Measurements from ENCODE around the gene CISD3.

CISD3 gene

DNA sequence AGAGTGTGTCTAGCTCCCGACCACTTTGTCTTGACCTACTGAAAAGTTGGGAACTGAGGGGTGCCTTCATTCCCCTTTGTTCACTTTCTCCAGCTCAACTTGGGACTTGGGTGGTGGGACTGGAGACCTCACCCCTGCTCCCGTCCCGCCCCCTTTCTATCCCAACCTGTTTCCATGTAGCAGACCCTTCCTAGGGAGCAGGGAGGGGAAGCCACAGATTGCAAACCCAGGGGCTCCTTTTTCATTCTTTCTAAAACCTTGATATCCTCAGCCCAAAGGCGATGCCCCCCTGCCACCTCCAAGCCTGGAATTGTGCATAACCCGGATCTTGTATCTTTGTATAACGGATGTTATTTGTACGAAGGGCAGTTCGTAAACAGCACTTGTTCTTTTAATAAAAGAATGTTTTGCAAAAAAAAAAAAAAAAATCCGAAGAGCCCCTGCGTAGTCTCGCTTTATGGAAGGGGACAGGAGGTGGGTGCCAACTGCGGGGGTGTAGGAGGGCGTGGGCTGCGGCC is 714 bp upstream of the CISD3 start:
- no peak for DNase-seq

DNA sequence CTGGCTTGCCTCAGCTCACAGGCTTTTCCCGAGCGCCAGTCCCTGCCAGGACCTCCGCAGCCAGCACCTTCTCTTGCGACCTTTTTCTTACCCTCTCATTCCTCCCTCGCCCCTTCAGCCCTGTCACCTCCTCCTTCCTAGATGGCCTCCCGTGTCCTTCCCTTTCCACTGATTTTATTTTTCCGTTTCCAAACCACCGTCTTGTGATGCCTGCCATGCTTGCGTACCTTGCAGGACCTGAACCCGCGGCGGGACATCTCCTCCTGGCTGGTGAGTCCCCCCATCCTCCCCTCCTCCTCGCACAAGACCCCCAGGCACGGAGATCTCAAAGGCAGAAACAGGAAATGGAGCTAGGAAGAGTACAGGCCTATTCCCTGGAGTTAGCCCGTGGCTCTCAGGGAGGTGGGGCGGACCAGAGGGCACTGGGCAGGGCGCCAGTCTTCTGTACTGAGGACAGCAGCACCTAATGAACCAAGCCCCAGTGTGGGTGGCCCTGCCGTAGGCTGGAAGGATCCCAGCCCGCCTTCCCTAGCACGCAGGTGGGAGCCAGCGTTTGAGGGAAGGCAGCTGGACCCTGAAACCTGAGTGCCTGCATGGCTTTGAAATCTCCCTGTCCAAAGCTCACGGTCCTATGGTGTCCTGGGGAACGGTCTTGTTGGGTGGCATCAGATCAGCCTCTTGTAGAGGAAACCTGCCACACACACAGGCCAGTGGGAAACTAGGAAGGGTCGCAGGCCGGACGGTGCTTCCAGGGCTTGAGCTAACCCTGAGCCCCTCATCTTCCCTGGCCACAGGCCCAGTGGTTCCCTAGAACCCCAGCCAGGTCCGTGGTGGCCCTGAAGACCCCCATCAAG is 612 bp downstream of the CISD3 start:
- peak; percentile 47 for DNase-seq

DNA sequence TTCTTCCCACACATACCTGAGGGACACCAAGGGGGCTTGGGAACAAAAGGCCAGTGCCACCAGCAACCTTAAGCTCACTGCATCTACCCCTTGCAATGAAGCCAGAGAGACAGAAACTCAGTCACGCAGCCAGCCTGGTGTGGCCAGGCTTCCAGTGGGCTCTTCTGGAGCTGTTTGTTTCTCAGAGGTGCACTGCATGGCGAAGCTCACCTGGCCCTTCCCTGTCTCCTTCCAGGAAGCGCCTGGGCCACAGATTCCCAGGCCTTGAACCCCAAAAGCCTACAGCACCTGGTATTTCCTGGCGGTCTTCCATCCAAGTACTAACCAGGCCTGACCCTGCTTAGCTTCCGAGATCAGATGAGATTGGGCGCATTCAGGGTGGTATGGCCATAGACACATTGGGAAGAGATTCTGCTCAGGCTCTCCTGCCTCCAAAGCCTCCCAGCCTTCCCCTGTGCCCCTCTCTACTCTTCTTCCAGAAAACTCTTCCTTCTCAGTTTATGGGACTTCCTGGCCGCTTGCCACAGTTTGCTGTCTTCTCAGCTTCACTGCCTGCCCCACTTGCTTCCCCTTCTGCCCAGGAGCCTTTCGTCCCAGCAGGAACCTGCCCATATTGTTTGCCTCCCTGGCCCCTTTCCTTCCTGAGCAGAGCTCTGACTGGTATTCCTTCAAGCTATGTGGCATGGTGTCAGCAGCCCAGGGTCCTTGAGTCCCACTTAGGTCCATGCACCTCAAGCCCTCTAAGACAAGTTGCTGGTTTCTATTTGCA is 1.6 kb downstream of the CISD3 start:
- no peak for DNase-seq

DNA sequence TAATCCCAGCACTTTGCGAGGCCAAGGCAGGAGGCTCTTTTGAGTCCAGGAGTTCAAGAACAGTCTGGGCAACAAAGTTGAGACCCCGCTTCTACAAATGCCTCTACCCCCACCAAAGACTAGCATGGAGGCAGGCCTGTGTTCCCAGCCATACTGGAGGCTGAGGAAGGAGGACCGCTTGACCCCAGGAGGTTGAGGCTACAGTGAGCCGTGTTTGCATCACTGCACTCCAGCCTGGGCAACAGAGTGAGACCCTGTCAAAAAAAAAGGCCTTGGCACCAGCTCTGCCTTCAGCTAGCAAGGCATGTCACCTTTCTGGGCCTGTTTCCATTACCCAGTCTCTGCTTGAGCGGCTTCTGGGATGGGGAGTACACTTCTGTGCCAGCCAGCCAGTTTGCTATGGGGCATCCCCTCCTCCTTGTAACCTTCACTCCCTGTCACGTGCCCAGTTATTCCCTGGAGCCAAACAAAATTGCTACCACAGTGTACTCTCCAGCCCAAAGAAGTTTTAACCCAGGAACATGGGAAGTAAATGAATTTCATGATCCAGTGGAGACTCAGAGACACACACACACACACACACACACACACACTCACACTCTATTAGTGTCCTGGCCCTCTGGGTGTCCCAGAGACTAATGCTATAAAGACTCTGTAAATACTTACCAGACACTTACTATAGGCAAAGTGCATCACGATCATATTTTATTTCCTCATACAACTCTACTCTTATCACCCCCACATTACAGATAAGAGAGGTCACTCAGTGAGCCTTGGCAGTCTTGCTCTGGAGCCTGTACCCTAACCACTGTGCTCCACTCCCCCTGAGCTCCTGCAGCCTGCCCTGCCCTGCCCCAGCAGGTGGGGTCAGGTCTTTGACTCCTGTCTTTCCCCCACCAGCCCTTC is 2.5 kb downstream of the CISD3 start:
- DNase-seq, result no peak

DNA sequence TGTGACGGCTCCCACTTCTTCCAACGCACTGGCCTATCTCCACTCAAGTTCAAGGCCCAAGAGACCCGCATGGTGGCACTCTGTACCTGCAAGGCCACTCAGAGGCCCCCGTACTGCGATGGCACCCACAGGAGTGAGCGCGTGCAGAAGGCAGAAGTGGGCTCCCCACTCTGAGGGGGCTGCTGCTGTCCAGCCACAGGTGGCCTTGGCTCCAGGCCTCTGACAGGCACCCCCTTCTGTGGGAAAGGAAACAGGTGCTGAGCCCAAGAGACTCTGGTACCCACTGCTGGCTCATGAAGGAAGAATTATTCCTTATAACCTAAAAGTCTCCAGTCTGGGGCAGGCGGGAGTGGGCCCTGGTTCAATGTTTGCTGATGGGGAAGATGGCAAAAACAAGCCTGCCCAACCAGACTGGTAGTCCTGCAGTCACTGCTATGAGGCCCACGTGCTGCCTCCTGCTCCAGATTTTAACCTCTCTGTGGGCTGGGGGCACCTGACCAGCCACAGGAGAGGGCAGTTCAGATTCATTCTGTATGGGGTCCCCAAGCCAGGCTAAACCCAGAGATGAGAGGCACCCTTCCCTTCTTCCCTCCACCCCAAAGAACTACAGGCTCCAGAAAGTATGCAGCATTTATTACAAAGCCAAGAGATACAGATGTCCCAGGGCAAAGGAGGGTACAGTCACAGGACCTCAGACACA is 3.3 kb downstream of the CISD3 start:
- no peak for DNase-seq

DNA sequence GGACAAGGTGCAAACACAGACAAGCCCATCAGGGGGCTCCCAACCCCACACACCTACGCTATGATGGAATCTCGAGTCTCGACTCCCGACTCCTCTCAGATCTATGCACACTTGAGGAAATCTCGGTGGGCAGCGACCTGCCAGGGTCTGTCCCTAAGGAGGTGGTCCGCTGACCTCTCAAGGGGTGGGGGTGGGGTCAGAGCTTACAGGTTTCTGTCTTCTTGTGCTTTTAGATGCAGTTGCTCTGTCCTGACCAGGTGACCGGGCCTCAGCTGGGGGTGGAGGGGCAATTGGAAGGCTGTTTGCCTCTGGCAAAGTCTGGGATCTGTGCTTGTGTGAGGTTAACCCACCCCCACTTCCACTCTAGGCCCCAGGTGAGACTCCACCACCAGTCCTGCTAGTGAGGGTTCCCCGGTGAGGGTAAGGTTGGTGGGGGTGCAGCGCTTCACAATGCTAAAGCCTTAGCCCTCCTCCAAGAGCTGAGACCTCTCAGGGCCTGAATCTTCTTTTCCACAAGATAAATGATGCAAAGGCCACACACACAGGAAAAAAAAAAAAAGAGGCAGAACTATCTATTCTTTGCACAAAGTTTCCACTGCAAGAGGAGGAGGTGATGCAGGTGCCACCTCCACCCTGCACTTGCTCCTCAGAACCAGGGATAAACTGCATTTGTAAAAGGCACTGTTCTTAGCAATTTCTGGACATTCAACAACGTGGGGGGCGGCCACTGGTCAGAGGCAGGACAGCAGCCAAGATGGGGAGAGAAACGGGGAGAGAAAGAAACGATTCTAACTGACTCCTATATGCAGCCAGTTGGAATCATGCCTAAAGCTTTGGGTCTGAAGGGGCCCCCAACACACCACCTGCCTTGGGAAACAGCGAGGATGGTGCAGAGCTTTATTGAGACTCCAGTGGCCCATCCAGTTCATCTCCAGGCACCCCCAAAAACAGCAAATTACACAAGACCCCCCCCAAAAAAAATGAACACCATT is 4.1 kb downstream of the CISD3 start:
- no peak for DNase-seq

DNA sequence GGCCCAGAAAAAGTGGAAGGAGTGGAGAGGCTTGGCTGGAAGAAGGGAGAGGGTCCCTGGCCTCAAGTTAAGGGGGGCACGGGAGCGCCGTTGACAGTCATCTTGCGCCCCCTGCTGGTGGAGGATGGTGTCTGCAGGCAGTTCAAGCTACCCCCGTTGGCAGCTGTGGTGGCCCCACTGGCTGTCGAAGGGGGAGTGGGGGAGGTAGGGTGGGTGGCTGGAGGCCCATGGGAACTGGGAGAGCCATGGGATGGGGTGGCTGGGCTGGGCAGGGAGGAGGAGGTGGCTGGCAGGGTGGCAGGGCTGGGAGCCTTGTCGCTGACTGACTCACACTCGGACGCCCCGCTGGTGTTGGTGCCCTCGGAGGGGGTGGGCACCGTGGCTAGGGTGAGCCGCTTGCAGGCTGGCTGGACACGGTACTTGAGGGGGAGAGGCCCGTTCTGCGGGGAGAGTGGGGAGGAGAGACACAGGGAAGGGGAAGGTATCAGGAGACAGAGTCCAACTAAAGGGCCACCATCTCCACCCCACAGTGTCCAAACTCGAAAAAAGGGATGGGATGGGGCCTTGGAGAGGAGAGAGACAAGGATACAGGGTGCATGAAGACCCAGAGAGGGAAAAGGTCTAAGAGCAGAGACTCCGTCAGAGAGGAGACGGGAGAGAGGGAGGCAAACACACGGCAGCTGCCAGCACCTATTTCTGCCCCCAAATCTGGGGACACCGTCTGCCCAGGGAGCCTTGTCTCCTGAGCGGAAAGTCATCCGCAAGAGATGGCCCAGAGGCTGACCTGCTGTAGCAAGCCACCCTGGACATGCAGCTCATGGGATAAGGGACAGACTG is 5.2 kb downstream of the CISD3 start:
- peak; percentile 41 for DNase-seq

DNA sequence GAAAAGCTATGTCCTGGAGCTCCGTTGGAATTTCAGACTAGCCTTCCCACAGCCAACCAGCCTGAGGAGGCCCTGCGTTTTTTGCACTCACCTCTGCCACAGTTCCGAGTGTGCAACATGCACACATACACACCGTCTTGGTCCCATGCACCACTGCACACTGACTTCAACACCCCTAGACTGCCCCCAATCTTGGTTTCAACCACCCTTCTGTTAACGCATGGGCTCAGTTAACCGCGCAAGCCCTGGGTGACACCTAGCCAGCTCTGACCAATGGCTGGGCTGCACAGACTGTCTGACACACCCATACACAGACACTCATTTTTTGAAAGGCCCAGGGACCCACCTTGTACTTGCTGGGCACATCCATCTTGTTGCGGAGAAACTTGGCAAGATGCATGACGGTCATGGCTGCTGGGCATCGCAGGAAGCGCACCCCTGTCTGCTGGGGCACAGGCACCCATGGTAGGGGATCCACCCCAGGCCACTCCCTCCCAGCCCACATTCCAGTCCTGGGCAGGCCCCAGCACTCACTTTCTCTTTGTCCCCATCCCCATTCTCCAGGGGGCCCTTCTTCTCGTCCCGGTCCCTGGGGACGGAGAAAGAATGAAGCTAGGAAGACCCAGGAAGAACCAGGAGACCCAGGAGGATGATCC is 8.0 kb downstream of the CISD3 start:
- no peak for DNase-seq

DNA sequence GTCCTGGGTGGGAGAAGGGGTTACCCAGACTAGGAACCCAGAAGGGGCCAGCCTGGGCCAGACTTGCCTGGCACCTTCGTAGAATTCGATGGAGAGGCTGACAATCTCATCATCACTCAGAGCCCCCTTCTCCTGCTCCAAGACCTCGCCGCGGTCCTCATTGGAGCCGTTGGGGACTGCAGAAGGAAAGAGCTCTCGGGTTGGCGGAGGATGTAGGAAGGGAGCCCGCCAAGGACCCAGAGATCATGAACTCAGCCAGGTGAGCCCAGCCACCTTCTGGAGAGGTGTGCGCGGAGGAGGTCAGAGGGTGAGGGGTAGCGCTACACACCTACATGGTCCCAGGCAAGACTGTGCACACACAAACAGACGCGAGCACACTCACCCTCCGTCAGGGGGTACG is 8.5 kb downstream of the CISD3 start:
- DNase-seq, result no peak

DNA sequence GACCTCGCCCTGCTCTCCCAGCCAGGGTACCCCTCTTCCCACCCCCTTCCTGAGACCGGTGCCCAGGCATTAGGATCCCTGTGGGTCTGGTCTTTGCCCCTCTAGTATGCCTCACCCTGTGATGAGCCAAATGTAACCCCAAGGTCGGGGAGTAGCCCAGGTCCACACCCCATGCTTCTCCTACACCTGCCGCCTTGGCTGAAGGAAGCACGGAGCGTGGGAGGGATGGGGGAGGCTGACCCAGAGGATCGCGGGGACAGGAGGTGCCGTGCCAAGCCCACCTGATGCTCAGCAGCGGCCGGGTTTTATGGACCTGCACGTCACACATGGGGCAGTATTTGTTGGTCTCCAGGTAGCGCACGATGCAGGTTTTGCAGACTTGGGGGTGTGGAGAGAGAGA is 9.2 kb downstream of the CISD3 start:
- no peak for DNase-seq

DNA sequence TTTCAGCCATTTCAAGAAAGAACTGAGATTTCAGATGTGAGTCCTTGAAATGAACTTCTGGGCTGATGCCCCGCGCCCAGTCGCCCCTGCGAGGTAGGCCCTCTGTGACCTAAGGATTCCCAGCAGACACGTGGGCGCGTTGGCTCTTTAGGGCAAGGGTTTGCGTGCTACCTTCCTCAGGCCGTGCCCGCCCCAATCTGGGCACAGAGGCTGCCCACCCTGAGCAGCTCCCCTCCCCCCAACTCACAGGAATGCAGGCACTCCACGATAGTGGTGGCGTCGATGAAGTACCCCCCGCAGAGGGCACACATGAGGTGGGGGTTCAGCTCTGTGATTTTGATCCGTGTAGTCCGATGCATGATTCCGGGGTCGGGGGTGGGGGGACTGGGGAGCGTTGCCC is 9.9 kb downstream of the CISD3 start:
- no peak for DNase-seq

DNA sequence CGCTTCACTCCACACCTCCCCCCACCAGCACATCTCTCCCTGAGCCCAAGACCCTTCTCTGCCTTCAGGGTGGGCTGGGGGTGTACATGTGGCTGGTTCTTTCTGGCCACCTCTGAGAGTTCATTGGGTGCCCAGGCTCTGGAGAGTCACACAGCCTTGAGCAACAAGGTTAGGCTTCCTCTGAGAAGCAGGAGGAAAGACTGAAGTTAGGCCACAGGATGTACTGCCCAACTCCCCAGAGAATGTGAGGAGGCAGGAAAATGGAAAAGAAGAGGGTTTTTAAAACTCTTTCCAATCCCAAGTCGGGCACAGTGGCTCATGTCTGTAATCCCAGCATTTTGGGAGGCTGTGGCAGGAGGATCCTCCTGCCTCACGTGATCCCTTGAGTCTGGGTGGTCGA is 10.7 kb downstream of the CISD3 start:
- no peak for DNase-seq

DNA sequence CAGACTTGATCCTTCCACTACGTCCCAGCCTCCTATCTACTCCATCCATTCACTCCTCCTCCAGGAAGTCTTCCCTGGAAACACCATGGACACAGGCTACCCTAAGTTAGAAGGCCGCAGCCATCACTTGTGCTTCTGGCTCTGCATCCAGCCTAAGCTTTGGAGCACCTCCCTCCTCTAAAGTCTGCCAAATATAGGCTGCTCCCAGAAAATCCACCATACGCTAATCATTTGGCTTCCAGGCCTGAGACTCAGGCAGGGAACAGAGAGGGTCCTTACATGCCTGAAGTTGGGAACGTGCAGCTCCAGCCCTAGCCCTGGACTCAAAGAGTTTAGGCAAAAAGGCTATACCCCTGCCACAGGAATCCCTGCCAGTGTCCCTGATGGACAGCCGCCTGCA is 11.3 kb downstream of the CISD3 start:
- DNase-seq, result no peak

DNA sequence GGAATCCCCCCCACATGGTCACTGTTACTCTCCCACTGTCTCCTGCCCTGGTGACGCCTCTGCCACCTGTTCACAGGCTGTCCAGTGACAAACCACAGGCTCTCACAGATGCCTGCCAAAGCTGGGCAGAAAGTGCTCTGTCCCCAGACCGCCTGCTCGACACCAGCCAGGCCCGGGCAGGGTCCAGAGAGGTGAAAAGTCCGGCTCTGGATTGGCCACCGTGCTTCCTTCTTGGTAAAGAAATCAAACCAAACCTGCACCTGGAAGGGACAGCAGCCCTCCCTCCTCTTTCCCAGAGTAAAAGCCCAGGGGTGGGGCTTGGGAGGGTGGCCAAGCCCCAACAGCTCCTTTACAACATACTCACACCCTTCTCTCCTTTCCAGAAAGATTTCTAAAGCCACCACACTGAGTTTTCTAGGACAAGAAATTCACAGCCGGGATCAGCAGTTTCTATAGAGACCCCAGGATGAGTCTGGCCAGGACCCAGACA is 11.8 kb downstream of the CISD3 start:
- no peak for DNase-seq

DNA sequence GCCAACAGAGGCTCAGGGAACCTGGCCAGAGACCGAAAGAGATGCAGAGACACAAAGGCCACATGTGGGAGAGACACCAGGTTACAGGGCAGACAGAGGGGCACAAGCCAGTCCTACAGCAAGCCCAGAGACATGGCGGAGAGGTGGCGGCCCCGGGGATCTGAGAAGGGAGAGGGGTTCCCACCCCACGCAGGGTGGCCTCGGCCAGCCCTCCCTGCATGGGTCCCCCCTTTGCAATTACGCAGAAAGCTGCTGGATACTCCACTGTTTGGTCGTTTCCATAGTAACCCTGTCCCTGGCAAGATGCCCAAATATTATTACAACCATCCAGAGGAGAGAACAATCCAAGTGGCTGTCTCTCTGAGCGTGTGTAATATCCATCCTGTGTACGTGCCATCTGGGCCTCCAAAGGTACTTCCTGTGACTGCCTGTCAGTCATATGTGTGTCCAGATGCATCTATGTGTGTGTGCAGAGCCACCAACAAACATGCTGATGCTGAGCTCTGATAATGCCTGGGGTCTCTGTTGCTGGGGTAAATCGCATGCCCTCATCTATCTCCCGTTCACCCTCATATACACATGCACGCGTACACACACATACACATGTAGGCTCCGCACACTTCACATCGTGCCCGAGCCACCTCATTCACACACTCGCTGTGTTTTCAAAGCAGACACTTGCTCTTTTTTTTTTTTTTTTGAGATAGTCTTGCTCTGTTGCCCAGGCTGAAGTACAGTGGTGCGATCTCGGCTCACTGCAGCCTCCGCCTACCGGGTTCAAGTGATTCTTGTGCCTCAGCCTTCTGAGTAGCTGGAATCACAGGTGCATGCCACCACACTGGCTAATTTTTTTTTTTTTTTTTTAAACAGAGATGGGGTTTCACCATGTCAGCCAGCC is 12.5 kb downstream of the CISD3 start:
- DNase-seq, result peak; percentile 39

DNA sequence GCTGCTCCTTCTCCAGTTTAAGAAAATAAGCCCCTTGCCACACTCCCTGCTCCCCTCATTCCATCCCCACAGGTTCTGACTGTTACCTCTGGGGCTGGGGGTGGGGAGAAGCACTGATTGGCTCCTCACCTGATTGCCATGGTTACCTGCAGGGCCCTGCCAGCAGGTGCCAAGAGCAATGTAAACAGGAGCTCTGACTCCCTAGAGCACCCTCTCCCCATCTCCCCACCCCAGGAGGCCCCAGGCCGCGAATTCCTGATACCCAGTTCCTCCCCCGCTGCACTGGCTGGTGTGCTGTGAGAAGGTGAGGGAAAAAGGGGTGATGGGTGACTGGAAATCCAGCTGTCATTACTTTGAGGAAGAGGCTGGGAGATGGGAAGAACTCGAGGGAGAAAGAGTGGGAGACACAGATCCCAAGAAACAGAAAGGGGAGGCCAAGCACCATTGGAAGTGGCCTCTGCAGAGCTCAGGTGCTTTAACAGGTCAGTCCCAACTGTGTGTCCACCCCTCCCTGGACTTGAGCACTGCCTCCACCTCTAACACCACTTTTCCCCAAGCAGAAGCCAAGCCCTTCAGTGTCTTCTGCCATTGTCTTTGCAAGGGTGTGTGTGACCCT is 13.5 kb downstream of the CISD3 start:
- peak; percentile 77 for DNase-seq

DNA sequence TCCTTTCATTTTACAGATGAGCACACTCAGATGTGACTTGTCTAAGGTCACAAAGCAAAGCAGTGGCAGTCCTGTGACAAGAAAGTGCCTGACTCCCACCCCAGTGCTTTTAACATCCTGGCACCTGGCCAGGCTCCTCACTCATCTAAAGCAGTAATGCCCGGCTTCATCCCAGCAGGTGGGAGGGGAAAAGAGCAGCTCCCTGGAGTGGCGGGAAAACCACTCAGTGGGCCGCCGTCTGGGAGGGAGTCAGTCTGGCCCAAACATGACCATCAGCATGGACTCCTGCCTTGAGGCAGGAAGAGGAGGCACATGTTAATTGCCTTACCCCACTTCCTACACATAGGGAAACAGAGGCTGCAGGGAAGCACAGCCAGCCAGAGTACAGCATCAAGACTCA is 15.4 kb downstream of the CISD3 start:
- DNase-seq, result peak; percentile 93
